Gastrocnemius medialis (tissue), 4 donors: Measurements from ENCODE around the gene KIAA2012.
A peak's percentile ranks its signal among the peaks of the same experiment; 100 is the strongest.

Experiments used
- POLR2A ChIP-seq, 2 donors: fragments of 450-650 bp; IDR thresholded peaks; one replicate each; pipeline ENCODE4 v1.6.1; 2017; ENCODE audit warnings: antibody characterized with exemption in 2 of 2, mild to moderate bottlenecking in 2 of 2, moderate library complexity in 2 of 2
- TF ChIP-seq, protein P1 (sequence below), 5 experiments: fragments of 450-650 bp in 3 of 5; fragments of 200-600 bp in 2 of 5; sonication (generic) in 2 of 5; IDR thresholded peaks in 4 of 5; conservative IDR thresholded peaks in 1 of 5; 1 replicate in 4 of 5; 2 replicates in 1 of 5; pipeline ENCODE4 v1.5.1; 2016 to 2019; ENCODE audit warnings: antibody characterized with exemption in 5 of 5, mild to moderate bottlenecking in 3 of 5, moderate library complexity in 3 of 5

- TF ChIP-seq, protein P1, sequence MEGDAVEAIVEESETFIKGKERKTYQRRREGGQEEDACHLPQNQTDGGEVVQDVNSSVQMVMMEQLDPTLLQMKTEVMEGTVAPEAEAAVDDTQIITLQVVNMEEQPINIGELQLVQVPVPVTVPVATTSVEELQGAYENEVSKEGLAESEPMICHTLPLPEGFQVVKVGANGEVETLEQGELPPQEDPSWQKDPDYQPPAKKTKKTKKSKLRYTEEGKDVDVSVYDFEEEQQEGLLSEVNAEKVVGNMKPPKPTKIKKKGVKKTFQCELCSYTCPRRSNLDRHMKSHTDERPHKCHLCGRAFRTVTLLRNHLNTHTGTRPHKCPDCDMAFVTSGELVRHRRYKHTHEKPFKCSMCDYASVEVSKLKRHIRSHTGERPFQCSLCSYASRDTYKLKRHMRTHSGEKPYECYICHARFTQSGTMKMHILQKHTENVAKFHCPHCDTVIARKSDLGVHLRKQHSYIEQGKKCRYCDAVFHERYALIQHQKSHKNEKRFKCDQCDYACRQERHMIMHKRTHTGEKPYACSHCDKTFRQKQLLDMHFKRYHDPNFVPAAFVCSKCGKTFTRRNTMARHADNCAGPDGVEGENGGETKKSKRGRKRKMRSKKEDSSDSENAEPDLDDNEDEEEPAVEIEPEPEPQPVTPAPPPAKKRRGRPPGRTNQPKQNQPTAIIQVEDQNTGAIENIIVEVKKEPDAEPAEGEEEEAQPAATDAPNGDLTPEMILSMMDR (IDR thresholded peaks at IDR 0.05 in 4 of 5, conservative IDR thresholded peaks at IDR 0.05 in 1 of 5) = no peak
- TF ChIP-seq POLR2A (IDR thresholded peaks at IDR 0.05) = peak; percentile 70 to 75
These were observed 165.5 kb downstream of the KIAA2012 start, which contains the start of gene SUMO1 for GRCh38 chr2:202238234-202239197.
